Psoas muscle (tissue), 8 donors: ENCODE data around the gene LRRC36. TPM values are rescaled to one million over a fixed set of nuclear protein-coding genes. Genes with fewer than 3 reads are reported as not detected.
A peak's percentile ranks its signal among the peaks of the same experiment; 100 is the strongest.

Experiments
- ATAC-seq, 4 donors: fragments of 200-7000 bp; cut with Tn5 transposase; one replicate each; pipeline ENCODE4 v1.9.1; 2020; ENCODE audit warnings: moderate library complexity in 3 of 4, mild to moderate bottlenecking in 2 of 4
- DNase-seq, 2 donors: peaks; one replicate each; pipeline ENCODE4 v3.0.0-alpha.2; 2020
- H3K27ac ChIP-seq: fragments of 200-600 bp; one replicate; pipeline ENCODE4 v1.8.0; 2022
- H3K27me3 ChIP-seq, 3 donors: fragments of 200-600 bp in 1 of 3; one replicate each; pipeline versions ENCODE4 v1.6.1 to v1.8.0; 2013 to 2022; ENCODE audit warnings: low read length in 2 of 3, mild to moderate bottlenecking in 2 of 3, moderate library complexity in 1 of 3; ENCODE audit not compliant: insufficient read depth in 3 of 3
- H3K36me3 ChIP-seq, 2 donors: fragments of 200-600 bp in 1 of 2; one replicate each; pipeline versions ENCODE4 v1.6.1 to v1.8.0; 2013 to 2022; ENCODE audit warnings: low read depth in 1 of 2, mild to moderate bottlenecking in 1 of 2, moderate library complexity in 1 of 2; ENCODE audit not compliant: insufficient read depth in 1 of 2
- H3K4me1 ChIP-seq: fragments of 200-600 bp; one replicate; pipeline ENCODE4 v1.8.0; 2022
- H3K4me3 ChIP-seq: fragments of 200-600 bp; one replicate; pipeline ENCODE4 v1.8.0; 2022; ENCODE audit warnings: mild to moderate bottlenecking
- H3K9me3 ChIP-seq: fragments of 200-600 bp; one replicate; pipeline ENCODE4 v1.8.0; 2022
- WGBS, 3 donors: extraction: QIAGEN DNeasy Blood & Tissue Kit; methylation state at CpG; one replicate each; pipeline versions ENCODE4 v1.1.6 to v1.1.7; 2013; 5-methylcytosine and 5-hydroxymethylcytosine counted together
- intact Hi-C, 2 donors: fragments of 100-400 bp; cut with DNase I; formaldehyde crosslinking; loops; one replicate each; pipeline versions ENCODE4 v1.11.0 to v1.14.2; 2022
- polyA plus RNA-seq, 3 donors: library from polyadenylated mRNA; stranded (reverse); fragments of 200-250 nt; gene quantifications; one replicate each; pipeline ENCODE4 v1.2.3, GENCODE V29; 2013
- total RNA-seq, 4 donors: library from RNA; stranded (reverse); fragmentation: NEBNext Ultra II Directional in 2 of 4; extraction: Animal tissue kit (Norgen Biotek cat#: 25700) in 2 of 4; gene quantifications; one replicate each; pipeline versions ENCODE4 v1.2.1 to v1.2.4, GENCODE V29; 2021 to 2023
- TF ChIP-seq, protein P1 (sequence below): fragments of 200-600 bp; IDR thresholded peaks from one replicate; pipeline ENCODE4 v1.8.0; 2022; ENCODE audit warnings: antibody characterized with exemption
- donor health status: healthy with polysubstance abuse.
- donor health status: DM: no; HTN: no; CAD: no; lungs with moderate emphysema.
- donor health status: Bipolar disorder and iron deficiency.
- donor health status: healthy.
- donor health status: DM: yes; HTN: yes; CAD: no.
- donor health status: DM: no; HTN: no; CAD: no.
- donor health status: DM: no; HTN: no; CAD: no.
- donor health status: DM: yes; HTN: yes; CAD: no.

Gene LRRC36
- total and polyA plus RNA-seq, 7 donors: 0.06 to 0.25 (median 0.11) TPM; not detected in 4

DNA sequence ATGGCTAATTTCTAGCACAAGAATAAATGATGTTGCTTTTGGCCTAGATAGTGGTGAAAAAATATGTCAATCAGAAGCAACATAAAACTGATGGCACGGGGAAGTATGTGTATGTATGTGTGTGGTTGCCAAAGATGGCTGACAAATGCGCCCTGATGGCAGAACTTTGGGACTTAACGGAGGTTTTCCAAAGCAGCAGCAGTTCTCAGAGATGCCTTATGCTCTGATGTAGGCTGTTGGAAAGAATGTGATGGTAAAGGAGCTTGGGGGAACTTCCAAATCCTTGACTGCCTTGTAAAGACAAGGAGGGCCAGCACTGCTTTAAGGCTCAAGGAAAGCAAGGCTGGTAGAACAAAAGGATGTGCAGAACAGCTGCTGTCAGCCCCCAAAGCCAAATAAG, 16.1 kb upstream of the LRRC36 start:
- Histone ChIP-seq H3K4me1 (no peaks in the 10 kb centered on the region), H3K9me3 (no peaks in the 10 kb centered on the region), H3K4me3 (no peak overlapping the region), H3K27me3 (no peaks in the 10 kb centered on the region), H3K27ac (no peak overlapping the region), H3K36me3 (no peaks in the 10 kb centered on the region)
- DNase-seq (no peak), ATAC-seq (no peak)
- 87 to 96% (median 92%) methylated on average over 3 of the region's 3 CpGs for WGBS, 3 donors
- intact Hi-C loops: no loop called here
- TF ChIP-seq, protein P1, sequence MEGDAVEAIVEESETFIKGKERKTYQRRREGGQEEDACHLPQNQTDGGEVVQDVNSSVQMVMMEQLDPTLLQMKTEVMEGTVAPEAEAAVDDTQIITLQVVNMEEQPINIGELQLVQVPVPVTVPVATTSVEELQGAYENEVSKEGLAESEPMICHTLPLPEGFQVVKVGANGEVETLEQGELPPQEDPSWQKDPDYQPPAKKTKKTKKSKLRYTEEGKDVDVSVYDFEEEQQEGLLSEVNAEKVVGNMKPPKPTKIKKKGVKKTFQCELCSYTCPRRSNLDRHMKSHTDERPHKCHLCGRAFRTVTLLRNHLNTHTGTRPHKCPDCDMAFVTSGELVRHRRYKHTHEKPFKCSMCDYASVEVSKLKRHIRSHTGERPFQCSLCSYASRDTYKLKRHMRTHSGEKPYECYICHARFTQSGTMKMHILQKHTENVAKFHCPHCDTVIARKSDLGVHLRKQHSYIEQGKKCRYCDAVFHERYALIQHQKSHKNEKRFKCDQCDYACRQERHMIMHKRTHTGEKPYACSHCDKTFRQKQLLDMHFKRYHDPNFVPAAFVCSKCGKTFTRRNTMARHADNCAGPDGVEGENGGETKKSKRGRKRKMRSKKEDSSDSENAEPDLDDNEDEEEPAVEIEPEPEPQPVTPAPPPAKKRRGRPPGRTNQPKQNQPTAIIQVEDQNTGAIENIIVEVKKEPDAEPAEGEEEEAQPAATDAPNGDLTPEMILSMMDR: no peak

DNA sequence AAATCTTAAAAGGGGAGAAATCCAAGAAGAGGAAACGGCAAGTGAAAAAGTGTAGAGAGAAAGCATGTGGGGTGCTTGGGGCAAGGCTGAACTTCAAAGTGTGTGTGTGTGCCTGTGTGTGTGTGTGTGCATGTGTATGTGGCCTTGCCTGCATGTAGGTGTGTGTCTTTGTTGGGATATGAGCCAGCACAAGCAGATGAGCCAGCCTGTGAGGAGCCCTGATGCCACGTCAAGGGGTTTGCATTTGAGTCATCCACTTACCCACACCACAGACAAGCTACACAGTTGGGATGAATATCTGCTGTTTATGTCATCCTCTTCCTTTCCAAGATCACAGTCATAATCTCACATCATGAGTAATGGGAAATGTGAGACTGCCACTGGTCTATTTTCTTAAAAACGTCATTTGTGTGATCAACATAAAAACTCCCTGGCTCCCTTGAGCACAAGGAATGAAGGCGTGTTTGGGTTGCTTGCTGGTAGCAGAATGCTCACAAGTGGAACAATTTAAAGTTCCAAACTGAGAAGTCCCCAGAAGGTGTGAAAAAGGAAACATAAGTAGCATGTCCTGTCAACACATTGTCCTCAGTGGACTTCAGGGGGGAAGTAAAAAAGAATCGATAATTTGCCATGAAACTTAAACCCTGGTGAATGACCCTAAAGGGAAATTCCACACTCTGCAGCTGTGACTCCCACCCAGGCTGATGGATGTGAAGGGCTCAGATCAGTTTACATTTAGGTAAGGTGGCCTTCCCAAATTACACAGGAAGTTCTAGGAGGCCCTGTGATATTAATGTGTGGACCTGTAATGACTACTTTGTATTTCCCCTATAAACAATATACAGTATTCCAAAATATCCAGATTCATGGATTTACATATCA, 14.8 kb upstream of the LRRC36 start:
- Histone ChIP-seq H3K9me3 (no peaks in the 10 kb centered on the region), H3K4me3 (no peak overlapping the region), H3K27ac (peak overlapping the region; percentile 36), H3K27me3 (no peaks in the 10 kb centered on the region), H3K4me1 (no peaks in the 10 kb centered on the region), H3K36me3 (no peaks in the 10 kb centered on the region)
- intact Hi-C loops: no loop called here
- peak in 1 of 2 donors; percentile 53 for DNase-seq
- TF ChIP-seq, protein P1: no peak
- WGBS, 3 donors: 44 to 56% (median 49%) methylated on average over 5 of the region's 5 CpGs
- peak; percentile 44 to 77 (median 64) for ATAC-seq

DNA sequence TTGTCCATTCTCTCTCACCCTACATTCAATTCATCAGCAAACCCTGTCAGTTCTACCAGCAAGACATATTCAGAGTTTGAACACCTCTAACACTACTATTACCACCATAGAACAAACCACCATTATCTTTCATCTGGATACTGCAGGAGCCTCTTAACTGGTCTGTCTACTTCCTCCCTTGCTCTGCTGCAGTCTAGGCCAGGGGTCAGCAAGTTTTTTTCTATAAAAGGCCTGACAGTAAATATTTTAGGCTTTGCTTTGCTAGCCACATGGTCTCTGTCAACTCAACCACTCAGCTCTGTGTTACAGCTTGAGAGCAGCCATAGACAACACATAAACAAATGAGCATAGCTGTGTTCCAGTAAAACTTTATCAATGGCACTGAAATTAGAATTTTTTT, 13.9 kb upstream of the LRRC36 start:
- intact Hi-C loops: no loop called here
- TF ChIP-seq, protein P1: no peak
- Histone ChIP-seq H3K36me3 (no peaks in the 10 kb centered on the region), H3K27me3 (no peaks in the 10 kb centered on the region), H3K4me3 (no peak overlapping the region), H3K9me3 (no peaks in the 10 kb centered on the region), H3K27ac (no peak overlapping the region), H3K4me1 (no peaks in the 10 kb centered on the region)
- ATAC-seq: no peak
- DNase-seq: no peak

DNA sequence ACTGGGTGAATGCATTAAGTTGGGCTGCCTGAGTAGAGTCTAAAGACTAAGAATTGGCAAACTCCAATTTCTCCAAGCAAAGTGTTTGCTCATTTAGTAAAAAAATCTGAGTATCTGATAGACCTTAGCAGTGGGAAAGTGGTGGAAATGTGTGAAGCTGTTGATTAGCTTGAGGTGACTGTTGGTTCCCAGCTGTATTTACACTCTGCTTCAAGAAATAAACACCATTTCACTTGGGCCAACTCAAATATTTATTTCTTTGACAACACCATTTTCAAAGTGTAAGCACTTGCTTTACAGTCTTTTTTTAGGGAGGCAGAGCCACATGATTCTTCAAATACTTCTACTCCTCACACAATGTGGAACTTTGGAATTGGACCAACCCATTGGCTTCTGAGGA, 8.8 kb upstream of the LRRC36 start:
- no peak for ATAC-seq
- H3K36me3 ChIP-seq: no peaks in the 10 kb centered on the region
- no peak for DNase-seq
- H3K27me3 ChIP-seq: peaks cover 0 to 32% (median 3%) of the 10 kb centered on the region in 3 donors
- TF ChIP-seq, protein P1: no peak
- H3K27ac ChIP-seq: no peak overlapping the region
- H3K9me3 ChIP-seq: no peaks in the 10 kb centered on the region
- no peaks in the 10 kb centered on the region for H3K4me1 ChIP-seq
- H3K4me3 ChIP-seq: no peak overlapping the region
- intact Hi-C loops: no loop called here

DNA sequence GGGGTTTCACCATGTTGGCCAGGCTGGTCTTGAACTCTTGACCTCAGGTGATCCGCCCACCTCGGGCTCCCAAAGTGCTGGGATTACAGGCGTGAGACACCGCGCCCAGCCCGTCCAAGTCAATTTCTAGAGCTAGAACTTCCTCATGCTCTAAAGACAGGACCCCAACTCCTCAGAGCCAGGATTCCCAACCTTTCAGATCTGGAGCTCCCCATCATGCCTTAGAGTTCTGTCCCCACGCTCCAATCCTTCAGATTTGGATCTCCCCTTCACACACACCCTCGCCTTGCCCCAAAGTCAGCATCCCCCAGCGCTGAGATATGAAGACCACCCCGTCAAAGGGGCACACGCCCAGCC, 522 bp upstream of the LRRC36 start:
- ATAC-seq (no peak), DNase-seq (no peak)
- intact Hi-C loops: no loop called here
- peak overlapping the region; percentile 58 for H3K4me3 ChIP-seq
- H3K36me3 ChIP-seq: no peaks in the 10 kb centered on the region
- H3K27me3 ChIP-seq: peaks cover 0 to 46% (median 5%) of the 10 kb centered on the region in 3 donors
- TF ChIP-seq, protein P1: no peak
- H3K9me3 ChIP-seq: no peaks in the 10 kb centered on the region
- no peaks in the 10 kb centered on the region for H3K4me1 ChIP-seq
- no peak overlapping the region for H3K27ac ChIP-seq
- 30 to 36% (median 30%) methylated on average over 11 of the region's 11 CpGs for WGBS, 3 donors
